GM23338 (cell line): ENCODE results near the gene MMP25. TPM values are rescaled to one million over a fixed set of nuclear protein-coding genes. Genes with fewer than 3 reads are reported as not detected.
A peak's percentile ranks its signal among the peaks of the same experiment; 100 is the strongest.

Experiments used
- ATAC-seq: fragments of 200-7000 bp; cut with Tn5 transposase; 3 replicates; pipeline ENCODE4 v1.9.1; 2020
- DNase-seq: peaks from one replicate; pipeline ENCODE4 v3.0.0-alpha.2; 2015; ENCODE audit warnings: low spot score
- H2AFZ ChIP-seq: fragments of 200-600 bp; sonication (generic); 2 replicates; pipeline ENCODE4 v1.8.0; 2016; ENCODE audit warnings: antibody characterized with exemption, mild to moderate bottlenecking, moderate library complexity
- H3F3A ChIP-seq: fragments of 200-600 bp; sonication (generic); replicated peaks from 2 replicates; pipeline ENCODE4 v1.8.0; 2017; ENCODE audit warnings: antibody characterized with exemption, mixed run types, low read depth
- H3K27ac ChIP-seq: fragments of 200-600 bp; sonication (generic); 2 replicates; pipeline ENCODE4 v1.6.1; 2016; ENCODE audit warnings: low read depth
- H3K27me3 ChIP-seq: fragments of 200-600 bp; sonication (generic); 2 replicates; pipeline ENCODE4 v1.8.0; 2016; ENCODE audit warnings: mild to moderate bottlenecking, mixed run types, moderate library complexity; ENCODE audit not compliant: insufficient read depth
- H3K36me3 ChIP-seq: fragments of 200-600 bp; sonication (generic); 2 replicates; pipeline ENCODE4 v1.8.0; 2016; ENCODE audit warnings: mild to moderate bottlenecking; ENCODE audit not compliant: insufficient read depth
- H3K4me1 ChIP-seq: fragments of 200-600 bp; sonication (generic); 2 replicates; pipeline ENCODE4 v1.8.0; 2016; ENCODE audit warnings: mild to moderate bottlenecking, moderate library complexity; ENCODE audit not compliant: insufficient read depth
- H3K4me2 ChIP-seq: fragments of 200-600 bp; sonication (generic); 2 replicates; pipeline ENCODE4 v1.7.1; 2017; ENCODE audit warnings: mixed run types
- H3K4me3 ChIP-seq: fragments of 200-600 bp; sonication (generic); 2 replicates; pipeline ENCODE4 v1.6.1; 2016; ENCODE audit warnings: mixed run types
- H3K79me2 ChIP-seq: fragments of 200-600 bp; sonication (generic); replicated peaks from 2 replicates; pipeline ENCODE4 v1.8.0; 2017; ENCODE audit warnings: mild to moderate bottlenecking; ENCODE audit not compliant: insufficient read depth
- H3K9me2 ChIP-seq: fragments of 200-600 bp; sonication (generic); 2 replicates; pipeline ENCODE4 v1.8.0; 2017; ENCODE audit not compliant: insufficient read depth
- H4K20me1 ChIP-seq: fragments of 200-600 bp; sonication (generic); replicated peaks from 2 replicates; pipeline ENCODE4 v1.8.0; 2017; ENCODE audit warnings: mild to moderate bottlenecking; ENCODE audit not compliant: insufficient read depth
- H3K27ac Mint-ChIP-seq: 2 replicates; pipeline ENCODE4 v1.8.0; 2020; ENCODE audit warnings: inconsistent platforms, mild to moderate bottlenecking, moderate library complexity, mixed read lengths
- H3K27me3 Mint-ChIP-seq: 3 replicates; pipeline ENCODE4 v1.8.0; 2022; ENCODE audit warnings: low read depth, mild to moderate bottlenecking, moderate library complexity, mixed read lengths, inconsistent platforms; ENCODE audit not compliant: insufficient read depth, poor library complexity
- H3K36me3 Mint-ChIP-seq: 3 replicates; pipeline ENCODE4 v1.8.0; 2021; ENCODE audit warnings: low read depth, mild to moderate bottlenecking, inconsistent platforms, moderate library complexity, mixed read lengths
- H3K4me1 Mint-ChIP-seq: 3 replicates; pipeline ENCODE4 v1.8.0; 2020; ENCODE audit warnings: mild to moderate bottlenecking, inconsistent platforms, mixed read lengths
- H3K4me3 Mint-ChIP-seq: 3 replicates; pipeline ENCODE4 v1.8.0; 2021; ENCODE audit warnings: moderate library complexity, mild to moderate bottlenecking, inconsistent platforms, mixed read lengths
- H3K9me3 Mint-ChIP-seq: 3 replicates; pipeline ENCODE4 v1.8.0; 2020; ENCODE audit warnings: moderate library complexity, mild to moderate bottlenecking, inconsistent platforms, mixed read lengths
- CREB1 ChIP-seq: fragments of 250-450 bp; sonication (Bioruptor Pico); IDR thresholded peaks from 2 replicates; pipeline ENCODE4 v1.5.0; 2020; ENCODE audit warnings: low read depth, mild to moderate bottlenecking, moderate library complexity
- CTCF ChIP-seq, 2 experiments: fragments of 200-600 bp in 1 of 2; sonication (generic) in 1 of 2; conservative IDR thresholded peaks; 2 replicates each; pipeline versions ENCODE4 v1.5.1 to v1.6.1; 2016 to 2017; ENCODE audit warnings: antibody characterized with exemption in 2 of 2, low read depth in 2 of 2, mild to moderate bottlenecking in 2 of 2, moderate library complexity in 1 of 2
- ETS1 ChIP-seq: IDR thresholded peaks from 2 replicates; pipeline ENCODE4 v1.6.1; 2016; ENCODE audit warnings: antibody characterized with exemption
- EZH2 ChIP-seq: fragments of 200-600 bp; sonication (generic); IDR thresholded peaks from one replicate; pipeline ENCODE4 v1.8.0; 2017; ENCODE audit warnings: antibody characterized with exemption, mild to moderate bottlenecking, low read depth; ENCODE audit not compliant: unreplicated experiment
- JUNB ChIP-seq: IDR thresholded peaks from one replicate; pipeline ENCODE4 v1.6.1; 2016; ENCODE audit warnings: antibody characterized with exemption; ENCODE audit not compliant: unreplicated experiment
- NANOG ChIP-seq: IDR thresholded peaks from 2 replicates; pipeline ENCODE4 v1.6.1; 2016; ENCODE audit warnings: antibody characterized with exemption, borderline replicate concordance
- POLR2AphosphoS5 ChIP-seq: IDR thresholded peaks from 2 replicates; pipeline ENCODE4 v1.6.1; 2016; ENCODE audit warnings: antibody characterized with exemption, low read depth
- REST ChIP-seq: IDR thresholded peaks from one replicate; pipeline ENCODE4 v1.6.1; 2018; ENCODE audit warnings: antibody characterized with exemption; ENCODE audit not compliant: unreplicated experiment
- STAT1 ChIP-seq: IDR thresholded peaks from one replicate; pipeline ENCODE4 v1.6.1; 2016; ENCODE audit warnings: antibody characterized with exemption; ENCODE audit not compliant: unreplicated experiment
- ZNF114 ChIP-seq: fragments of 250-450 bp; sonication (Bioruptor Pico); IDR thresholded peaks from 2 replicates; pipeline ENCODE4 v1.5.0; 2020; ENCODE audit warnings: mild to moderate bottlenecking, moderate library complexity
- ZNF331 ChIP-seq: fragments of 250-450 bp; sonication (Bioruptor Pico); IDR thresholded peaks from 2 replicates; pipeline ENCODE4 v1.5.0; 2020; ENCODE audit warnings: low read depth, mild to moderate bottlenecking, moderate library complexity
- polyA plus RNA-seq: library from polyadenylated mRNA; unstranded; fragments of >200 nt; fragmentation: Nextera tagmentation; extraction: Ambion mirVana; gene quantifications from 2 replicates; pipeline ENCODE4 v1.2.1, GENCODE V29; 2016
- total RNA-seq: library from RNA; depleted of rRNA; stranded (reverse); fragments of >200 nt; shearing (Covaris generic); gene quantifications from 2 replicates; pipeline ENCODE4 v1.2.3, GENCODE V29; 2014

MMP25 gene
- total and polyA plus RNA-seq, 2 experiments from 2014 or later: 7.7 to 15.9 TPM

DNA sequence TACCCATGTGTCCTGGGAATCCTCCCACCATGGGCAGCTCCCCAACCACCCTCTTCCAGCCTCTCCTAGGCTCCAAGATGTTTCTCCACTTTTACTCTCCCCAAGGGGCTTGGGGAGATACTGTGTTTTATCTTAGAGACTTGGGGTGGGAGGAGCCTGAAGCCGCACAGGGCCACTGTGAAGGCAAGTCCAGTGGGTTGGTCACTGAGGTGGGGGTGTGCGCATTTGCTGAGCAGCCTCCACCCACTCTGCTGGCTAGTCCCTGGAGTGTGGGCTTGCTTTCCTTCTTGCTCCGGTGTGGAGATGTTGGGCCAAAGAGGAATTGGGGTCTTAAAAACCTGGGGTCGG, 37.7 kb upstream of the MMP25 start (continued):
- TF ChIP-seq REST (no peak), EZH2 (no peak), NANOG (no peak)

DNA sequence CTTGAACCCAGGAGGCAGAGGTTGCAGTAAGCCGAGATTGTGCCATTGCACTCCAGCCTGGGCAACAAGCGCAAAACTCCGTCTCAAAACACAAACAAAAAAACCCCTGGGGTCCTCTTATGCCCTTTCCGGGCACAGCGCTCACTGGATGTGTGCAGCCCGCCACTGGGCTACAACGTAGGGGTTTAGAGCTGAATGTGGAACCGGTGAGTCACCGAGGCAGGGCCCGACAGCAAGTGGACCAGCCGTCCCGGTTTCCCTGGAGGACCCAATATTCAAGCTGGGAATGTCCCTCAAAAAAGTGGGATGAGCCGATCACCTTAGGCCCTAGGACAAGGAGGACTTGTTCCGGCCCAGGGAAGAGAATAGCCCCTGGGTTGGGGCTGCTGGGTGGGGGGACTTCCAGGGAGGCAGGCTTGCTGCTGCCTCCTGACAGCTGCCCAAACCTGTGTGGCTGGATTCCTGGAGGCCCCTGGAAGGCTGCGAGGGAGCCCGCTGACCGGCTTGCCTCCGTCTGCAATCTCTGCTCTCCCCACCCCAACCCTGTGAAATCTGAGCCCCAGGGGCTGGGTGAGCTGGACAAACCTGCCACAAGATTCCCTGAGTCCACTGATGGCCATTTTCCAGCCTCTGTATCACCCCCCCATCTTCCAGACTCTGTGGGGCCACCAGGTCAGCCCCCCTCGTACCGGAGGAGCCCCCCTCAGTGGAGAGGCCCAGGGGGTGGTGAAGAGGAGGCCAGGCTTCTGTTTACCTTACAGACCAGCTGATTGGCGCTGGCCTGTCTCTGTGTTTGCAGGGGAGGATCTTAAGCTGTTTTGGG, 36.6 kb upstream of the MMP25 start:
- Mint-ChIP-seq H3K27ac (peak overlapping the region; percentile 100), H3K27me3 (peaks cover 54% of the 10 kb centered on the region), H3K4me1 (peaks cover 66% of the 10 kb centered on the region), H3K4me3 (peak overlapping the region; percentile 82), H3K9me3 (no peaks in the 10 kb centered on the region), H3K36me3 (peaks cover 18% of the 10 kb centered on the region)
- ATAC-seq: peak; percentile 20
- Histone ChIP-seq H3K27ac (peak overlapping the region; percentile 100), H2AFZ (no peak overlapping the region), H3K27me3 (peaks cover 11% of the 10 kb centered on the region), H3K4me1 (peaks cover 82% of the 10 kb centered on the region), H3K36me3 (no peaks in the 10 kb centered on the region), H3F3A (peaks cover 58% of the 10 kb centered on the region), H3K4me3 (peak overlapping the region; percentile 55), H3K4me2 (peak overlapping the region; percentile 84), H3K79me2 (no peaks in the 10 kb centered on the region; the same call in 1 of the 2 replicates), H3K9me2 (no peaks in the 10 kb centered on the region), H4K20me1 (peaks cover 1% of the 10 kb centered on the region; the same call in 1 of the 2 replicates)
- peak; percentile 97 for DNase-seq
- TF ChIP-seq ZNF331 (CRISPR knock-in tag): no peak
- TF ChIP-seq NANOG: no peak
- 0 out of 2 replicates have a peak, but pooled peaks have one; percentile 17 for TF ChIP-seq CREB1 (CRISPR knock-in tag)
- TF ChIP-seq EZH2: no peak
- TF ChIP-seq ETS1: 0 out of 2 replicates have a peak, but pooled peaks have one; percentile 17
- TF ChIP-seq REST: peak; percentile 33
- TF ChIP-seq ZNF114 (CRISPR knock-in tag): no peak
- TF ChIP-seq STAT1: no peak
- no peak for TF ChIP-seq JUNB
- TF ChIP-seq CTCF (conservative IDR thresholded peaks at IDR 0.05; ENCODE audit: low read depth in 2 of 2): no peak
- TF ChIP-seq POLR2AphosphoS5: peak; percentile 64; the same call in 1 of the 2 replicates
